GM23338 (cell line): Measurements from ENCODE around the gene CNDP1.

Source experiments
- ETS1 ChIP-seq: IDR thresholded peaks from 2 replicates; pipeline ENCODE4 v1.6.1; 2016; ENCODE audit warnings: antibody characterized with exemption
- EZH2 ChIP-seq: fragments of 200-600 bp; sonication (generic); IDR thresholded peaks from one replicate; pipeline ENCODE4 v1.8.0; 2017; ENCODE audit warnings: antibody characterized with exemption, mild to moderate bottlenecking, low read depth; ENCODE audit not compliant: unreplicated experiment
- JUNB ChIP-seq: IDR thresholded peaks from one replicate; pipeline ENCODE4 v1.6.1; 2016; ENCODE audit warnings: antibody characterized with exemption; ENCODE audit not compliant: unreplicated experiment
- NANOG ChIP-seq: IDR thresholded peaks from 2 replicates; pipeline ENCODE4 v1.6.1; 2016; ENCODE audit warnings: antibody characterized with exemption, borderline replicate concordance
- POLR2AphosphoS5 ChIP-seq: IDR thresholded peaks from 2 replicates; pipeline ENCODE4 v1.6.1; 2016; ENCODE audit warnings: antibody characterized with exemption, low read depth
- ZNF331 ChIP-seq: fragments of 250-450 bp; sonication (Bioruptor Pico); IDR thresholded peaks from 2 replicates; pipeline ENCODE4 v1.5.0; 2020; ENCODE audit warnings: low read depth, mild to moderate bottlenecking, moderate library complexity
- TF ChIP-seq, protein P1 (sequence below), 2 experiments: fragments of 200-600 bp in 1 of 2; sonication (generic) in 1 of 2; conservative IDR thresholded peaks; 2 replicates each; pipeline versions ENCODE4 v1.5.1 to v1.6.1; 2016 to 2017; ENCODE audit warnings: antibody characterized with exemption in 2 of 2, low read depth in 2 of 2, mild to moderate bottlenecking in 2 of 2, moderate library complexity in 1 of 2
- TF ChIP-seq, protein P2 (sequence below): IDR thresholded peaks from one replicate; pipeline ENCODE4 v1.6.1; 2018; ENCODE audit warnings: antibody characterized with exemption; ENCODE audit not compliant: unreplicated experiment

DNA sequence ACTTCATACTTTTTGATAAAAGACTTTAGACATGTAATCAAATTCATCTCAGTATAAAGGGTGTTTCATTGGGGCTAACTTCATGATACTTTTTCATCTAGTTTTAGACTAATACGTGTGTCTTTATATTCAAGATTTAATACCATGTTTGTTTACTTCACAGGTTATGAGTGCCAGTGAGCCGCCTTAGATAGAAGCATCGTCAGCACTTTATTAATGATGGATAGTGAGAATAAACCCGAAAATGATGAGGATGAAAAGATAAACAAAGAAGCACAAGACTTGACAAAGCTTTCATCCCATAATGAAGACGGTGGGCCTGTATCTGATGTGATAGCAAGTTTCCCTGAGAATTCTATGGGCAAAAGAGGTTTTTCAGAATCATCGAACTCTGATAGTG lies 96.5 kb downstream of the CNDP1 start:
- TF ChIP-seq, protein P1, sequence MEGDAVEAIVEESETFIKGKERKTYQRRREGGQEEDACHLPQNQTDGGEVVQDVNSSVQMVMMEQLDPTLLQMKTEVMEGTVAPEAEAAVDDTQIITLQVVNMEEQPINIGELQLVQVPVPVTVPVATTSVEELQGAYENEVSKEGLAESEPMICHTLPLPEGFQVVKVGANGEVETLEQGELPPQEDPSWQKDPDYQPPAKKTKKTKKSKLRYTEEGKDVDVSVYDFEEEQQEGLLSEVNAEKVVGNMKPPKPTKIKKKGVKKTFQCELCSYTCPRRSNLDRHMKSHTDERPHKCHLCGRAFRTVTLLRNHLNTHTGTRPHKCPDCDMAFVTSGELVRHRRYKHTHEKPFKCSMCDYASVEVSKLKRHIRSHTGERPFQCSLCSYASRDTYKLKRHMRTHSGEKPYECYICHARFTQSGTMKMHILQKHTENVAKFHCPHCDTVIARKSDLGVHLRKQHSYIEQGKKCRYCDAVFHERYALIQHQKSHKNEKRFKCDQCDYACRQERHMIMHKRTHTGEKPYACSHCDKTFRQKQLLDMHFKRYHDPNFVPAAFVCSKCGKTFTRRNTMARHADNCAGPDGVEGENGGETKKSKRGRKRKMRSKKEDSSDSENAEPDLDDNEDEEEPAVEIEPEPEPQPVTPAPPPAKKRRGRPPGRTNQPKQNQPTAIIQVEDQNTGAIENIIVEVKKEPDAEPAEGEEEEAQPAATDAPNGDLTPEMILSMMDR (conservative IDR thresholded peaks at IDR 0.05; ENCODE audit: low read depth in 2 of 2) = no peak
- no peak for TF ChIP-seq NANOG
- TF ChIP-seq, protein P2, sequence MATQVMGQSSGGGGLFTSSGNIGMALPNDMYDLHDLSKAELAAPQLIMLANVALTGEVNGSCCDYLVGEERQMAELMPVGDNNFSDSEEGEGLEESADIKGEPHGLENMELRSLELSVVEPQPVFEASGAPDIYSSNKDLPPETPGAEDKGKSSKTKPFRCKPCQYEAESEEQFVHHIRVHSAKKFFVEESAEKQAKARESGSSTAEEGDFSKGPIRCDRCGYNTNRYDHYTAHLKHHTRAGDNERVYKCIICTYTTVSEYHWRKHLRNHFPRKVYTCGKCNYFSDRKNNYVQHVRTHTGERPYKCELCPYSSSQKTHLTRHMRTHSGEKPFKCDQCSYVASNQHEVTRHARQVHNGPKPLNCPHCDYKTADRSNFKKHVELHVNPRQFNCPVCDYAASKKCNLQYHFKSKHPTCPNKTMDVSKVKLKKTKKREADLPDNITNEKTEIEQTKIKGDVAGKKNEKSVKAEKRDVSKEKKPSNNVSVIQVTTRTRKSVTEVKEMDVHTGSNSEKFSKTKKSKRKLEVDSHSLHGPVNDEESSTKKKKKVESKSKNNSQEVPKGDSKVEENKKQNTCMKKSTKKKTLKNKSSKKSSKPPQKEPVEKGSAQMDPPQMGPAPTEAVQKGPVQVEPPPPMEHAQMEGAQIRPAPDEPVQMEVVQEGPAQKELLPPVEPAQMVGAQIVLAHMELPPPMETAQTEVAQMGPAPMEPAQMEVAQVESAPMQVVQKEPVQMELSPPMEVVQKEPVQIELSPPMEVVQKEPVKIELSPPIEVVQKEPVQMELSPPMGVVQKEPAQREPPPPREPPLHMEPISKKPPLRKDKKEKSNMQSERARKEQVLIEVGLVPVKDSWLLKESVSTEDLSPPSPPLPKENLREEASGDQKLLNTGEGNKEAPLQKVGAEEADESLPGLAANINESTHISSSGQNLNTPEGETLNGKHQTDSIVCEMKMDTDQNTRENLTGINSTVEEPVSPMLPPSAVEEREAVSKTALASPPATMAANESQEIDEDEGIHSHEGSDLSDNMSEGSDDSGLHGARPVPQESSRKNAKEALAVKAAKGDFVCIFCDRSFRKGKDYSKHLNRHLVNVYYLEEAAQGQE = no peak
- no peak for TF ChIP-seq POLR2AphosphoS5
- no peak for TF ChIP-seq JUNB
- no peak for TF ChIP-seq EZH2
- TF ChIP-seq ZNF331 = no peak
- TF ChIP-seq ETS1 = no peak
